Esophagus (tissue), 2 donors: ENCODE results near the gene CHST1. TPM values are rescaled to one million over a fixed set of nuclear protein-coding genes. Genes with fewer than 3 reads are reported as not detected.

Source experiments
- H3K27ac ChIP-seq, 2 donors: one replicate each; pipeline ENCODE4 v1.5.1; 2013; ENCODE audit warnings: low read depth in 2 of 2, mild to moderate bottlenecking in 2 of 2, inconsistent platforms in 1 of 2, low read length in 1 of 2, moderate library complexity in 1 of 2
- H3K27me3 ChIP-seq, 2 donors: one replicate each; pipeline ENCODE4 v1.6.1; 2013; ENCODE audit warnings: low read length in 2 of 2, control low read depth in 1 of 2, mild to moderate bottlenecking in 1 of 2; ENCODE audit not compliant: insufficient read depth in 2 of 2, control insufficient read depth in 1 of 2
- H3K36me3 ChIP-seq, 2 donors: one replicate each; pipeline ENCODE4 v1.6.1; 2013; ENCODE audit warnings: low read length in 1 of 2; ENCODE audit not compliant: control insufficient read depth in 2 of 2, insufficient read depth in 2 of 2
- H3K4me1 ChIP-seq, 2 donors: one replicate each; pipeline ENCODE4 v1.6.1; 2013; ENCODE audit warnings: low read length in 1 of 2; ENCODE audit not compliant: control insufficient read depth in 2 of 2, insufficient read depth in 2 of 2
- H3K4me3 ChIP-seq, 2 donors: one replicate each; pipeline ENCODE4 v1.5.1; 2013; ENCODE audit warnings: low read length in 2 of 2, mild to moderate bottlenecking in 2 of 2, low read depth in 1 of 2, moderate library complexity in 1 of 2
- H3K9me3 ChIP-seq, 2 donors: one replicate each; pipeline ENCODE4 v1.6.1; 2013; ENCODE audit warnings: mild to moderate bottlenecking in 2 of 2, low read depth in 1 of 2, low read length in 1 of 2, moderate library complexity in 1 of 2; ENCODE audit not compliant: control insufficient read depth in 2 of 2, insufficient read depth in 1 of 2
- WGBS, 2 donors: extraction: QIAGEN DNeasy Blood & Tissue Kit; methylation state at CpG; one replicate each; pipeline ENCODE4 v1.1.7; 2013; 5-methylcytosine and 5-hydroxymethylcytosine counted together
- polyA plus RNA-seq, 2 donors: library from polyadenylated mRNA; stranded (reverse); fragments of 200-250 nt; gene quantifications; one replicate each; pipeline ENCODE4 v1.2.3, GENCODE V29; 2013
- donor health status: healthy with polysubstance abuse.
- donor health status: Bipolar disorder and iron deficiency.

CHST1 gene
- polyA plus RNA-seq, 2 donors: 0.14 to 0.25 TPM

GRCh38 chr11:45653277-45653676 lies 12.1 kb downstream of the CHST1 start:
- Histone ChIP-seq H3K36me3 (no peaks in the 10 kb centered on the region), H3K4me1 (no peaks in the 10 kb centered on the region), H3K9me3 (no peaks in the 10 kb centered on the region), H3K27ac (no peak overlapping the region), H3K27me3 (no peaks in the 10 kb centered on the region), H3K4me3 (no peak overlapping the region)
- WGBS, 2 donors: 58 to 72% methylated on average over 3 of the region's 3 CpGs

DNA sequence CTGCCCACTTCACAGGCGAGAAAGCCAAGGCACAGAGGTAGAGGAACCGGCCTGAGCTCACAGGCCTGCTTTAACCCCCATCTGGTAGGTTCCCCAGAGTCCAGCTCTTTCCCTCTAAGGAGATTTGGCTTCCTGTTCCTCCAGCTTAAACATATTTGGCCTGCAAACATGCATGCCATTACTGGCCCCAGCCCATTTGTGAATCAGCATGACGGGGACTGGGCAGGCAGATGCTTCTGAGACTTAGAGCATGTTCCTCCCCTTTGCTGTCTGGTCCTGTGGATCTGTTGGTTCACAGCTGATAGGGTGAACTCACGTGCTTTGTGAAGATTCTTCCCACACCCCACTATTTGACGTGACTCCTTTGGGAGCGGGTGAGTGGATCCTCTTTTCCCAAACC lies 12.6 kb downstream of the CHST1 start:
- Histone ChIP-seq H3K36me3 (no peaks in the 10 kb centered on the region), H3K27me3 (no peaks in the 10 kb centered on the region), H3K4me3 (no peak overlapping the region), H3K27ac (no peak overlapping the region), H3K4me1 (no peaks in the 10 kb centered on the region), H3K9me3 (no peaks in the 10 kb centered on the region)
- WGBS, 2 donors: 68 to 72% methylated on average over 6 of the region's 6 CpGs

DNA sequence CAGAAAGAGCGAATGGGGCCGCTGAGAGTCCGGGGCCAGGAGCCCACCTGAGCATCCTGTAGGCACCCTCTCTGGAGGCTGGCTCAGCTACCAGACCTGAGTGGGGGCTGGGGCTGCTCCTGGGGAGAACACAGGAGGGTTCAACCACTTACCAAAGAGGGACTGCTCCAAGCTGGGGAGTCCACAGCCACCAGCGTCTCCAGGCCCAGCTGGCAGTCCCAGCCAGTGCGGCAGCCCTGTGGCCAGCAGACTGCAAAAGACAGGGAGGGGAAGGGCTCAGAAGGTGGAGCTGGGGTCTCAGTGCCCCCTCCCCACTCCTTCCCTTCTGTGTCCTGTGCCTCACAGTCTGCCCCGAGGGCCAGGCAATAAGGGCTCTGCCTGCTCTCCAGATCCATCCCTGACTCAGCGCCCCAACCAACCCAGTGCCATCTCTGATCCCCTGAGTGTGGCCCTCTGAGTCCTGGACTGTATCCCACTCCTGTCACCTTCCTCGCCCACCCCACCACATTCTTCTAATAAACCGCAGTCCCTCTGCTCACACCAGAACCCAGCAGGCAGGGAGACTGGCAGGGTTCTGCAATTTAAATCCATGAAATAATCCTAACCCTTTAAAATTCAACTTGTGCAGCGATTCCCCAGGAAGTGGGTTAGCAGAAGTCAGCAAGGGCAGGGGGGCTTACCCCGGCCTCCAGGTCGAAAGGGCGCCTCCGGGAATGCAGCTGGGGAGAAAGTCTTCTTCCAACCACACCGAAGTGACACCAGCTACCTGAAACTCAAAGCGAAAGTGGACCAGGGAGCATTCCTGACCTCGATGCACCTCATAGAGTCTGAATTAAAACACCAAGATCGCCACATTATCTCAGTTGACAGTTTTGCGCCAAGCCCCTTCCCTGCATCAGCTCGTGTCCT lies 13.3 kb downstream of the CHST1 start:
- WGBS, 2 donors: 72 to 74% methylated on average over 19 to 20 of the region's 20 CpGs
- no peak overlapping the region for H3K4me3 ChIP-seq
- no peaks in the 10 kb centered on the region for H3K27me3 ChIP-seq
- H3K9me3 ChIP-seq: no peaks in the 10 kb centered on the region
- H3K27ac ChIP-seq: no peak overlapping the region
- H3K4me1 ChIP-seq: no peaks in the 10 kb centered on the region
- H3K36me3 ChIP-seq: no peaks in the 10 kb centered on the region

DNA sequence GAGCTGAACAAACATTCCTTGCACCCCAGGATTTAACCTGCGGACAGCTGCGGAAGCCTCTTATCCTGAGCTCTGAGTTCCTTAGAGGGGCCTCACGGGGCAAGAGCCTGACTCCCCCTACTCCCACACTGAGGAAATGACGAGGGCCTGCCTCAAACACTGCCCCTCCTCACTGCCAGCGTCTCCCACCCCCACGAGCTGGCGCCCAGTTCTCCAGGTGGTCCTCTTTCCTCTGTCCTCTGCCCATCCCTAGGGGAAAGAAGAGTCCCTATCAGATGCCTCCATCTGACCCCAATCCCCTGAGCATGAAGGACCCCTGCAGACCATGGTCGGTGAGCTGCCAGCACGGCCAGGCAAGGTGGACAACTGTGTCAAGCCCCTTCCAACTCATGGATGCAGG lies 14.3 kb downstream of the CHST1 start:
- Histone ChIP-seq H3K27me3 (no peaks in the 10 kb centered on the region), H3K4me3 (no peak overlapping the region)
- 76 to 80% methylated on average over 9 of the region's 9 CpGs for WGBS, 2 donors

GRCh38 chr11:45650166-45651095 lies 15.0 kb downstream of the CHST1 start:
- Histone ChIP-seq H3K27me3 (no peaks in the 10 kb centered on the region), H3K9me3 (no peaks in the 10 kb centered on the region), H3K27ac (no peak overlapping the region), H3K4me3 (no peak overlapping the region), H3K36me3 (no peaks in the 10 kb centered on the region), H3K4me1 (no peaks in the 10 kb centered on the region)
- WGBS, 2 donors: 69 to 70% methylated on average over 75 of the region's 75 CpGs

More for the DNA sequence above, 14.3 kb downstream of the CHST1 start:
- no peak overlapping the region for H3K27ac ChIP-seq
- no peaks in the 10 kb centered on the region for H3K36me3 ChIP-seq
- no peaks in the 10 kb centered on the region for H3K9me3 ChIP-seq
- no peaks in the 10 kb centered on the region for H3K4me1 ChIP-seq

DNA sequence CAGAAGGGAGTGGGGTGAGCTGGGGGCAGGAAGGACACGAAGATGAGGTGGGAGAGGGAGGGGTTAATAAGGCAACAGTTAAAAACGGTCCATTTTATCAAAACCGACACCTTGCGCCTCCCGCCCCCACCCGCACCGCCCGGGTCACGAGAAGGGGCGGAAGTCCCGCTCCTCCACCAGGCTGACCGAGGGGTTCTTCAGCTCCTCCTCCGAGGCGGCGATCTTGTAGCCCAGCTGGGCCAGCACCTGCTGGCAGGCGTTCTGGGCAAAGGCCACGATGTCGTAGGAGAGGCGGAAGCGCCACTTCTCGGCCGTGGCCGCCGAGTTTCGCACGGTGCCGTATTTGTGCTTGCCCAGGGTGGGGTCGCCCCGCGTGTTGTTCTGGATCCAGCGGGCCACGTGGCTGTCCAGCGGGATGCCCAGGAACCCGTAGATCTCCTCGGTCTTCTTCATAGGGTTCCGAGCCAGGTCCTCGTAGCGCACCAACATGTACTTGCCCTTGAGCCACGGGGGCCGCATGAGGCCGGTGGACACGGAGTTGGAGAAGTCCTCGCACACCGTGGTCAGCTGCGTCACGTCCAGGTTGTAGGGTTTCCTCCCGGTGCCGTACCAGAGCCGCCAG lies 15.8 kb downstream of the CHST1 start:
- Histone ChIP-seq H3K27ac (no peak overlapping the region), H3K27me3 (no peaks in the 10 kb centered on the region), H3K4me1 (no peaks in the 10 kb centered on the region), H3K4me3 (no peak overlapping the region), H3K36me3 (no peaks in the 10 kb centered on the region), H3K9me3 (no peaks in the 10 kb centered on the region)
- 78 to 83% methylated on average over 49 of the region's 49 CpGs for WGBS, 2 donors

DNA sequence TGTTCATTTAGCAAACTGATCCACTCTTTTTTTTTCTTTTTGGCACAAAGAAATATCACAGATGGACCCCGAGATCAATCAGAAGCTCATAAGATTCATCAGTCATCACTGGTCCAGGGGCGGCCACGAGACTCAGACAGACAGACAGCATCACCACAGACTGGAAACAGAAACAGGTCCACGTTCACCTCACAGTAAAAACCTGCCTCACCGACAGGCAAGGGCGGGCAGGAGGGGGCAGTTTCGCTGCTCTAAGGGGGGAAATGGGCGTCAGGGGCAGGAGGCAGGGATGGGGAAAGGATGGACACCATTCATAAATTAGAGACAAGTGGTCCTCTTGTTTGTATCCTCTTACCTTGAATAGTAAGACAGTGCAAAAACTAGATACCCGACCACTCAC lies 16.5 kb downstream of the CHST1 start:
- Histone ChIP-seq H3K27me3 (no peaks in the 10 kb centered on the region), H3K4me3 (no peak overlapping the region), H3K9me3 (no peaks in the 10 kb centered on the region), H3K27ac (no peak overlapping the region), H3K4me1 (no peaks in the 10 kb centered on the region), H3K36me3 (no peaks in the 10 kb centered on the region)
- WGBS, 2 donors: 79% methylated on average over 9 of the region's 9 CpGs

- 15 to 30% methylated on average over 1 of the region's 1 CpG for WGBS, 2 donors
- Histone ChIP-seq H3K36me3 (no peaks in the 10 kb centered on the region), H3K27ac (no peak overlapping the region), H3K4me3 (no peak overlapping the region), H3K9me3 (no peaks in the 10 kb centered on the region), H3K4me1 (peaks cover 0 to 3% of the 10 kb centered on the region in 2 donors), H3K27me3 (no peaks in the 10 kb centered on the region)
Measured at GRCh38 chr11:45647786-45648185, 17.6 kb downstream of the CHST1 start.

DNA sequence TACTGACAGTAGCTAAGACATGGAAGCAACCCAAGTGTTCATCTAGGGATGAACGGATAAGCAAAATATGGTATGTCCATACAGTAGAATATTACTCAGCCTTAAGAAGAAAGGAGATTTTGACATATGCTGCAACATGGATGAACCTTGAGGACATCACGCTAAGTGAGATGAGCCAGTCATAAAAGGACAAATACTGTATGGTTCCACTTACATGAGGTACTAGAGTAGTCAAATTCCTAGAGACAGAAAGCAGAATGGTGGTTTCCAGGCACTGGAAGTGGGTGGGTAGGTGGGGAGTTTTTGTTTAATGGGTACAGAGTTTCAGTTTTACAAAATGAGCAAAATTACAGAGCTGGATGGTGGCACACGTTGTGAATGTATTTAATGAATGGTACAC lies 18.1 kb downstream of the CHST1 start:
- WGBS, 2 donors: 78% methylated on average over 3 of the region's 3 CpGs
- no peak overlapping the region for H3K4me3 ChIP-seq
- H3K36me3 ChIP-seq: no peaks in the 10 kb centered on the region
- no peaks in the 10 kb centered on the region for H3K9me3 ChIP-seq
- no peaks in the 10 kb centered on the region for H3K27me3 ChIP-seq
- H3K4me1 ChIP-seq: peaks cover 0 to 3% of the 10 kb centered on the region in 2 donors
- H3K27ac ChIP-seq: no peak overlapping the region
